Lower leg skin (tissue), 4 donors: ENCODE data around the gene TSPAN10. TPM values are rescaled to one million over a fixed set of nuclear protein-coding genes. Genes with fewer than 3 reads are reported as not detected.

Source experiments
- DNase-seq, 2 donors: peaks; one replicate each; pipeline ENCODE4 v3.0.0-alpha.2; 2019; ENCODE audit warnings: low spot score in 2 of 2
- H3K4me3 ChIP-seq: fragments of 200-600 bp; sonication (generic); 2 replicates; pipeline ENCODE4 v1.5.1; 2017; ENCODE audit warnings: mild to moderate bottlenecking, low read depth; ENCODE audit not compliant: poor library complexity, severe bottlenecking
- POLR2A ChIP-seq, 2 donors: fragments of 450-650 bp; IDR thresholded peaks; one replicate each; pipeline ENCODE4 v1.6.1; 2016 to 2017; ENCODE audit warnings: antibody characterized with exemption in 2 of 2, mild to moderate bottlenecking in 1 of 2, moderate library complexity in 1 of 2
- WGBS, 2 donors: methylation state at CpG; one replicate each; pipeline ENCODE4 v1.1.5; 2018; 5-methylcytosine and 5-hydroxymethylcytosine counted together
- intact Hi-C: fragments of 100-400 bp; cut with DNase I; formaldehyde crosslinking; loops from one replicate; pipeline ENCODE4 v1.15.0; 2023; ENCODE audit warnings: low total_unique reads
- total RNA-seq, 4 donors: library from RNA; depleted of rRNA; stranded (reverse); fragments of >200 nt; gene quantifications; one replicate each; pipeline ENCODE4 v1.1.0, GENCODE V29; 2016
- TF ChIP-seq, protein P1 (sequence below), 3 donors: fragments of 450-650 bp; IDR thresholded peaks; one replicate each; pipeline ENCODE4 v1.5.1; 2016; ENCODE audit warnings: antibody characterized with exemption in 3 of 3, mild to moderate bottlenecking in 3 of 3, moderate library complexity in 2 of 3

The TSPAN10 gene
- total RNA-seq, 4 donors from 2014 or later: 0.57 to 2.5 (median 1.6) TPM; not detected in 1

DNA sequence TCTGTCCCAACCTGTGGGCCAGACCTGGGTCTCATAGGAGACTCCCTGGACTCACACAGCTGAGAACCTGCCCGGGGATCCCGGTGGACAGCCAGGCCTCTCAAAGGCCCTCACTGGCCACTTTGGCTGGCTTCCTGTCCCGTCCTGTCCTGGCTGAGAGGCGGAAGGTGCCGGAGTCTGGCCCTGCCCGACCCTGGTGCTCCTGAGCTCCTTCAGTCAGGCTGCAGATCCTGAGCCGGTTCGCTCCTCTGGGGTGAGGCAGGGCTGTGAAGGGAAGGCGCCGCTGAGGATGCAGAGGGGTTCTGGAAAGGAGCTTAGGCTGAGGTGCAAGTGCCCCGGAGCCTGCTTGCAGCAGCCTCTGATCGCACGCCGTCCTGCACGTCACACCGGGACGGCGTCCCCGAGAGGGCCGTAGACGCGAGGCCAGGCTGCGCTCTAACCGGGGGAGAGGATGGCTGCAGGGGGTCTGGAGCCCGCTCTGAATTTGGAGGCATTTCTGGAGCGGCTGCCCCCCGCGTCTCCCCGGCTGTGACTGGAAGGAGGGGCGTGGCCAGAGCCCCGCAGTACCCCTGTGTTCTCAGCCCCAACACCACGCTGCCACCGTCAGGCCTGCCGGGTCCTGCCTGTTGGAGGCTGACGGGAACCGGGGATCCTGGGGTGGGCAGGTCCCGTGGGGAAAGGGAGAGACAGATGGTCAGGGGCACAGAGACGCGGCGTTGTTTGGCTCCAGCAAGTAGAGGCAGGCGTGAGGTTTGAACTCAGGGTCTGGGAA is 51.0 kb downstream of the TSPAN10 start:
- intact Hi-C loops: no loop called here
- no peak for DNase-seq

DNA sequence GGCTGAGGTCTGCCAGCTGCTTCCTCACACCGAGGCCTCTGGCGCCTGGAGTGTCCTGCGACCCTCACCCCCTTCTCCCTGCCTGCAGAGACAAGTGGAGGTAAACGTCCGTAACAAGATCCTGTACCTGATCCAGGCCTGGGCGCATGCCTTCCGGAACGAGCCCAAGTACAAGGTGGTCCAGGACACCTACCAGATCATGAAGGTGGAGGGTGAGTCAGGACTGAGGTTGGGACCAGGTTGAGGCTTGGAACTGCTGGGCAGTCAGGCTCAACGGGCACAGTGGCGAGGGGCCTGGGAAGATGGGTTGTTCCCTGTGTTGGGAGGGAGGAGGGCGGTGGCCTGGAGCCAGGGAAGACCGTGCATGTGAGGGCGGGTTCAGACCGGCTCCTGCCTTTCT is 51.6 kb downstream of the TSPAN10 start:
- 60 to 71% methylated on average over 14 of the region's 14 CpGs for WGBS, 2 donors
- H3K4me3 ChIP-seq: no peak overlapping the region
- no peak for DNase-seq
- TF ChIP-seq, protein P1, sequence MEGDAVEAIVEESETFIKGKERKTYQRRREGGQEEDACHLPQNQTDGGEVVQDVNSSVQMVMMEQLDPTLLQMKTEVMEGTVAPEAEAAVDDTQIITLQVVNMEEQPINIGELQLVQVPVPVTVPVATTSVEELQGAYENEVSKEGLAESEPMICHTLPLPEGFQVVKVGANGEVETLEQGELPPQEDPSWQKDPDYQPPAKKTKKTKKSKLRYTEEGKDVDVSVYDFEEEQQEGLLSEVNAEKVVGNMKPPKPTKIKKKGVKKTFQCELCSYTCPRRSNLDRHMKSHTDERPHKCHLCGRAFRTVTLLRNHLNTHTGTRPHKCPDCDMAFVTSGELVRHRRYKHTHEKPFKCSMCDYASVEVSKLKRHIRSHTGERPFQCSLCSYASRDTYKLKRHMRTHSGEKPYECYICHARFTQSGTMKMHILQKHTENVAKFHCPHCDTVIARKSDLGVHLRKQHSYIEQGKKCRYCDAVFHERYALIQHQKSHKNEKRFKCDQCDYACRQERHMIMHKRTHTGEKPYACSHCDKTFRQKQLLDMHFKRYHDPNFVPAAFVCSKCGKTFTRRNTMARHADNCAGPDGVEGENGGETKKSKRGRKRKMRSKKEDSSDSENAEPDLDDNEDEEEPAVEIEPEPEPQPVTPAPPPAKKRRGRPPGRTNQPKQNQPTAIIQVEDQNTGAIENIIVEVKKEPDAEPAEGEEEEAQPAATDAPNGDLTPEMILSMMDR (IDR thresholded peaks at IDR 0.05): no peak
- TF ChIP-seq POLR2A (IDR thresholded peaks at IDR 0.05): no peak
- intact Hi-C loops: no loop called here

More for the DNA sequence above, 51.0 kb downstream of the TSPAN10 start:
- TF ChIP-seq, protein P1 (IDR thresholded peaks at IDR 0.05): no peak
- no peak for TF ChIP-seq POLR2A (IDR thresholded peaks at IDR 0.05)
- 89 to 91% methylated on average over 36 to 37 of the region's 41 CpGs for WGBS, 2 donors
- H3K4me3 ChIP-seq: no peak overlapping the region

DNA sequence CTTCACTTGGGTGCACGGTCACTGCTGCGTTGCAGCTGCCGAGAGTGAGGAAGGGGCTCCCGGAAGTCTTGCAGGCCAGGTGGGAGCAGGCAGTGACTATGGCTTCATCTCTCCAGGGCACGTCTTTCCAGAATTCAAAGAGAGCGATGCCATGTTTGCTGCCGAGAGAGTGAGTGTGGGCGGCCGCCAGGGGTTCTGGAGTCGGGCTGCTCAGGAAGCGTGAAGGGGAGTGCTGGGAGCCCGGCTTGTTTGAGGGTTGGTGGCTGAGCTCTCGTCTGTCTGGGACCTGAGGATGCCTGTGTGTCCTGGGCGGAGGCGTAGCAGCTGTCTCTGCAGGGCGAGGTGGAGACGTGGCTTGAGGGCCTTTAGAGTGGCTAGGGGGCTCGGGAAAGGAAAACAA is 53.1 kb downstream of the TSPAN10 start:
- no peak for DNase-seq
- no peak for TF ChIP-seq POLR2A (IDR thresholded peaks at IDR 0.05)
- TF ChIP-seq, protein P1 (IDR thresholded peaks at IDR 0.05): no peak
- no peak overlapping the region for H3K4me3 ChIP-seq
- intact Hi-C loops: no loop called here
- 87 to 91% methylated on average over 18 of the region's 18 CpGs for WGBS, 2 donors

DNA sequence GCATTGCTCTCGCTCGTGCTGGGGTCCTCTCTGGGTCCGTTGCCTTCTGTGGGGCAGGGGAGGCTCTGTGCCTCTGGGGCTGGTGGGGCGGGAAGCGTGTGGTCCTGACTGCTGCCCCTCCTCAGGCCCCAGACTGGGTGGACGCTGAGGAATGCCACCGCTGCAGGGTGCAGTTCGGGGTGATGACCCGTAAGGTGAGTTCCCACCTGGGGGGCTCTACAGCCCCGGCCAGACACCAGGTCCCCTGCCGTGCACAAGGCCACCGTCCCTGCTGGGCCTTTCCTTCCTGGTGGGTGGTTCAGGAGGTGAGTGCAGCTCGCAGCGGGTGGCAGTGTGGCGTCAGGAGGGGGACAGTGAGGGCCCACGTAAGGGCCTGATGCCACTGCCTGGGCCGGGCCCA is 53.6 kb downstream of the TSPAN10 start:
- no peak for DNase-seq
- H3K4me3 ChIP-seq: no peak overlapping the region
- 85 to 89% methylated on average over 14 to 16 of the region's 17 CpGs for WGBS, 2 donors
- TF ChIP-seq, protein P1 (IDR thresholded peaks at IDR 0.05): no peak
- TF ChIP-seq POLR2A (IDR thresholded peaks at IDR 0.05): no peak
- intact Hi-C loops: no loop called here

DNA sequence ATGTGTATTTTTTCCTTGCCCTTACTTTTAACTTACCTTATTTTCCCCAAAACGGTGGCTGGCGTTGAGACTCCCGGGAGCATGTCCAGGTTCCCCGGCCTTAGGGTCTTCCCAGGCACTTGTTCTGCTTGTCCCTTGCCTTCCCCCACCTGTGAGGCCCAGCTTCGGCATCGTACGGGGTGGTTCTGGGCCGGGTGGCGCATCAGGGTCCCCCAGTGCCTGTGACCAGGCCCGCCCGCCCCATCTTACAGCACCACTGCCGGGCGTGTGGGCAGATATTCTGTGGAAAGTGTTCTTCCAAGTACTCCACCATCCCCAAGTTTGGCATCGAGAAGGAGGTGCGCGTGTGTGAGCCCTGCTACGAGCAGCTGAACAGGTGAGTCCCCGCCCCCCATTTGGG is 54.2 kb downstream of the TSPAN10 start:
- intact Hi-C loops: no loop called here
- WGBS, 2 donors: 88 to 92% methylated on average over 15 to 18 of the region's 18 CpGs
- TF ChIP-seq, protein P1 (IDR thresholded peaks at IDR 0.05): no peak
- H3K4me3 ChIP-seq: no peak overlapping the region
- no peak for DNase-seq

DNA sequence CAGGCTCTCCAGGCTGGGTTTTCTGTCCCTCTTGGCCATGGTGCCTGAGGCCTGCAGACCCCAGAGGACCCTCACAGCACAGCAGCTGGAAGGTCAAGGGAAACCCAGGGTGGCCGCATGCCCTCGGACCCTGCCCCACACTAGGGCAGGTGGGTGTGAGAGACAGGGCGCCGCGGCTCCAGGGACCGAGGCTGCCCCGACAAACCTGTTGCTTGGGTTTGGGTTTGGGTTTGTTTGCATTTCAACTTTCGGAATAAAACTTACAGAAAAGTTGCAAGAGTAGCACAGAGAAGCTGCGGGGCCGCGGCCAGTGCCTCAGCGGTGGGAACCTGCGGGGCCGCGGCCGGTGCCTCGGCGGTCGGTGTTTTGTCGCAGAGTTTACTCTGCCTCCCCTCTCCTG is 54.6 kb downstream of the TSPAN10 start:
- intact Hi-C loops: no loop called here
- H3K4me3 ChIP-seq: no peak overlapping the region
- WGBS, 2 donors: 94 to 98% methylated on average over 20 of the region's 20 CpGs
- TF ChIP-seq, protein P1 (IDR thresholded peaks at IDR 0.05): no peak
- TF ChIP-seq POLR2A (IDR thresholded peaks at IDR 0.05): no peak
- DNase-seq: no peak
